BJ (cell line): ENCODE results near the gene RGMA. TPM values are rescaled to one million over a fixed set of nuclear protein-coding genes. Genes with fewer than 3 reads are reported as not detected.

ENCODE experiments used
- CTCF ChIA-PET: fragments of 350-600 bp; formaldehyde crosslinking; extraction: SDS; loops from one replicate; lab custom pipeline; 2021; ENCODE audit warnings: antibody characterized with exemption, inconsistent platforms; lab: Yijun Ruan, JAX
- POLR2A ChIA-PET: fragments of 300-600 bp; sonication (Branson Sonifier 250); formaldehyde crosslinking; extraction: SDS; loops from one replicate; lab custom pipeline; 2021; ENCODE audit warnings: antibody characterized with exemption; lab: Charles Lee
- DNase-seq: peaks from one replicate; pipeline ENCODE4 v3.0.0-alpha.2; 2011; ENCODE audit warnings: low read depth
- H3K27me3 ChIP-seq: 2 replicates; pipeline ENCODE4 v1.6.0; 2011; ENCODE audit warnings: low read length; ENCODE audit not compliant: control insufficient read depth, insufficient read depth
- H3K36me3 ChIP-seq: 2 replicates; pipeline ENCODE4 v1.5.1; 2011; ENCODE audit warnings: low read length; ENCODE audit not compliant: control insufficient read depth, insufficient read depth
- H3K4me3 ChIP-seq: 2 replicates; pipeline ENCODE4 v1.5.1; 2011; ENCODE audit warnings: low read depth, mild to moderate bottlenecking, control low read depth, low read length
- polyA plus RNA-seq: library from polyadenylated mRNA; depleted of rRNA; stranded (reverse); fragments of >200 nt; gene quantifications from 2 replicates; pipeline ENCODE4 v1.2.3, GENCODE V29; 2011
- TF ChIP-seq, protein P1 (sequence below): IDR thresholded peaks from 2 replicates; pipeline ENCODE4 v1.5.1; 2011; ENCODE audit warnings: low read depth, mild to moderate bottlenecking, control low read depth, inconsistent platforms, low read length, moderate library complexity; ENCODE audit not compliant: insufficient read depth

RGMA gene
- polyA plus RNA-seq, 1 experiment: 0.34 TPM

DNA sequence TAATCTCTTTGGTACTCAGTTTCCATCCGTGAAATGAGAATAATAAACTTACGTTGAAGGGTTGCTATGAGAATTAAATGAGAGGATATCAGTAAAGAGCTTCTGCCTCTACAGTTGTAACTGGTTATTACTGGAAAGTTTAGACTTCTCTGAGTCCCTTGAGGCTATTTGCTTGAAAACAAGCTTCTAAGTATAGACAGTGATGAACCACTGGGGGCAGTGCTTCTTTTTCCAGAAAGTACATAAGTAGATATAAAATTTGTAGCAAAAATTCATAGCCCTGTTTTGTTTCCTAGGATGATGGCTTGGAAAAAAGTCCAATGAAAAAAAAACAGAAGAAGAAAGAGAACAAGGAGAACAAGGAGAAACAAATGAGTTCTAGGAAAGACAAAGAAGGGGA is 87.1 kb downstream of the RGMA start:
- no peak for DNase-seq
- POLR2A ChIA-PET: no interaction called here
- TF ChIP-seq, protein P1, sequence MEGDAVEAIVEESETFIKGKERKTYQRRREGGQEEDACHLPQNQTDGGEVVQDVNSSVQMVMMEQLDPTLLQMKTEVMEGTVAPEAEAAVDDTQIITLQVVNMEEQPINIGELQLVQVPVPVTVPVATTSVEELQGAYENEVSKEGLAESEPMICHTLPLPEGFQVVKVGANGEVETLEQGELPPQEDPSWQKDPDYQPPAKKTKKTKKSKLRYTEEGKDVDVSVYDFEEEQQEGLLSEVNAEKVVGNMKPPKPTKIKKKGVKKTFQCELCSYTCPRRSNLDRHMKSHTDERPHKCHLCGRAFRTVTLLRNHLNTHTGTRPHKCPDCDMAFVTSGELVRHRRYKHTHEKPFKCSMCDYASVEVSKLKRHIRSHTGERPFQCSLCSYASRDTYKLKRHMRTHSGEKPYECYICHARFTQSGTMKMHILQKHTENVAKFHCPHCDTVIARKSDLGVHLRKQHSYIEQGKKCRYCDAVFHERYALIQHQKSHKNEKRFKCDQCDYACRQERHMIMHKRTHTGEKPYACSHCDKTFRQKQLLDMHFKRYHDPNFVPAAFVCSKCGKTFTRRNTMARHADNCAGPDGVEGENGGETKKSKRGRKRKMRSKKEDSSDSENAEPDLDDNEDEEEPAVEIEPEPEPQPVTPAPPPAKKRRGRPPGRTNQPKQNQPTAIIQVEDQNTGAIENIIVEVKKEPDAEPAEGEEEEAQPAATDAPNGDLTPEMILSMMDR: no peak
- no peak overlapping the region for H3K4me3 ChIP-seq
- H3K27me3 ChIP-seq: no peaks in the 10 kb centered on the region
- CTCF ChIA-PET: interaction anchor here (1.4 to 1.7 kb wide), 2 partner anchors 12 to 29 kb away, joined by 3 to 5 read pairs; no protein-coding TSS in a partner anchor
- peaks cover 36% of the 10 kb centered on the region for H3K36me3 ChIP-seq

- Histone ChIP-seq H3K27me3 (no peaks in the 10 kb centered on the region), H3K4me3 (no peak overlapping the region), H3K36me3 (peaks cover 38% of the 10 kb centered on the region)
- CTCF ChIA-PET: interaction anchor here (1.4 to 1.7 kb wide), 2 partner anchors 11 to 29 kb away, joined by 3 to 5 read pairs; no protein-coding TSS in a partner anchor
- POLR2A ChIA-PET: no interaction called here
- no peak for DNase-seq
- TF ChIP-seq, protein P1: no peak
Measured at GRCh38 chr15:93001156-93001555, 87.9 kb downstream of the RGMA start.

GRCh38 chr15:92997821-92998220 is 91.2 kb downstream of the RGMA start:
- POLR2A ChIA-PET: no interaction called here
- CTCF ChIA-PET: no interaction called here
- Histone ChIP-seq H3K4me3 (no peak overlapping the region), H3K36me3 (peaks cover 36% of the 10 kb centered on the region), H3K27me3 (no peaks in the 10 kb centered on the region)
- TF ChIP-seq, protein P1: no peak
- no peak for DNase-seq

- Histone ChIP-seq H3K36me3 (peaks cover 24% of the 10 kb centered on the region), H3K4me3 (no peak overlapping the region), H3K27me3 (no peaks in the 10 kb centered on the region)
- ChIA-PET POLR2A (no interaction called here), CTCF (interaction anchor here (0.7 to 1.5 kb wide), 5 partner anchors 9 to 35 kb away, joined by 3 to 4 read pairs (median 4); no protein-coding TSS in a partner anchor)
- no peak for DNase-seq
- TF ChIP-seq, protein P1: no peak
Measured at GRCh38 chr15:92992720-92993119, 96.3 kb downstream of the RGMA start.

DNA sequence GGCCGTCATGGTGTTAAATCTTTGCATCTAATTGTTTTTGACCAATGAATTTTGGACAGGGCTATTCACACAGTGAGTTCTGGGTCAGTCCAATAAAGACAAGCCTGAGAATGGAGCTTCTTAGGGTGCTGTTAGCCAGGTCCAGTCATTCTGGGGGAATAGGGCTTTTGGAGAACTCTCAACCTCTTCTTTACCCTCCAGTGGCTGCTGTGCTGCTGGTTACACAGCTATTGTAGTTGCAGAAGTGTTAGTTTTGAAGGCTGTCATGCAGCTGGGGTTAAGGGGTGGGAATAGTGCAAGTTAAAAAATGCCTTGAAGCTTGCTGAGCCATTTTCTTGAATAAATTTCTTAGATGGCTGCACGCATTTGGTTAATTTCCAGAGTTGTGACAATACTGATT is 99.0 kb downstream of the RGMA start:
- ChIA-PET CTCF (interaction anchor here (1.2 to 1.3 kb wide), 2 partner anchors 10 to 11 kb away, joined by 3 read pairs; no protein-coding TSS in a partner anchor), POLR2A (no interaction called here)
- H3K4me3 ChIP-seq: no peak overlapping the region
- DNase-seq: no peak
- no peaks in the 10 kb centered on the region for H3K27me3 ChIP-seq
- H3K36me3 ChIP-seq: peaks cover 23% of the 10 kb centered on the region
- TF ChIP-seq, protein P1: no peak
